GM23338 (cell line): ENCODE data around the gene NELL2. TPM values are rescaled to one million over a fixed set of nuclear protein-coding genes. Genes with fewer than 3 reads are reported as not detected.

Source experiments
- ATAC-seq: fragments of 200-7000 bp; cut with Tn5 transposase; 3 replicates; pipeline ENCODE4 v1.9.1; 2020
- DNase-seq: peaks from one replicate; pipeline ENCODE4 v3.0.0-alpha.2; 2015; ENCODE audit warnings: low spot score
- H2AFZ ChIP-seq: fragments of 200-600 bp; sonication (generic); 2 replicates; pipeline ENCODE4 v1.8.0; 2016; ENCODE audit warnings: antibody characterized with exemption, mild to moderate bottlenecking, moderate library complexity
- H3F3A ChIP-seq: fragments of 200-600 bp; sonication (generic); replicated peaks from 2 replicates; pipeline ENCODE4 v1.8.0; 2017; ENCODE audit warnings: antibody characterized with exemption, mixed run types, low read depth
- H3K27ac ChIP-seq: fragments of 200-600 bp; sonication (generic); 2 replicates; pipeline ENCODE4 v1.6.1; 2016; ENCODE audit warnings: low read depth
- H3K27me3 ChIP-seq: fragments of 200-600 bp; sonication (generic); 2 replicates; pipeline ENCODE4 v1.8.0; 2016; ENCODE audit warnings: mild to moderate bottlenecking, mixed run types, moderate library complexity; ENCODE audit not compliant: insufficient read depth
- H3K36me3 ChIP-seq: fragments of 200-600 bp; sonication (generic); 2 replicates; pipeline ENCODE4 v1.8.0; 2016; ENCODE audit warnings: mild to moderate bottlenecking; ENCODE audit not compliant: insufficient read depth
- H3K4me1 ChIP-seq: fragments of 200-600 bp; sonication (generic); 2 replicates; pipeline ENCODE4 v1.8.0; 2016; ENCODE audit warnings: mild to moderate bottlenecking, moderate library complexity; ENCODE audit not compliant: insufficient read depth
- H3K4me2 ChIP-seq: fragments of 200-600 bp; sonication (generic); 2 replicates; pipeline ENCODE4 v1.7.1; 2017; ENCODE audit warnings: mixed run types
- H3K4me3 ChIP-seq: fragments of 200-600 bp; sonication (generic); 2 replicates; pipeline ENCODE4 v1.6.1; 2016; ENCODE audit warnings: mixed run types
- H3K79me2 ChIP-seq: fragments of 200-600 bp; sonication (generic); replicated peaks from 2 replicates; pipeline ENCODE4 v1.8.0; 2017; ENCODE audit warnings: mild to moderate bottlenecking; ENCODE audit not compliant: insufficient read depth
- H3K9me2 ChIP-seq: fragments of 200-600 bp; sonication (generic); 2 replicates; pipeline ENCODE4 v1.8.0; 2017; ENCODE audit not compliant: insufficient read depth
- H4K20me1 ChIP-seq: fragments of 200-600 bp; sonication (generic); replicated peaks from 2 replicates; pipeline ENCODE4 v1.8.0; 2017; ENCODE audit warnings: mild to moderate bottlenecking; ENCODE audit not compliant: insufficient read depth
- H3K27ac Mint-ChIP-seq: 2 replicates; pipeline ENCODE4 v1.8.0; 2020; ENCODE audit warnings: inconsistent platforms, mild to moderate bottlenecking, moderate library complexity, mixed read lengths
- H3K27me3 Mint-ChIP-seq: 3 replicates; pipeline ENCODE4 v1.8.0; 2022; ENCODE audit warnings: low read depth, mild to moderate bottlenecking, moderate library complexity, mixed read lengths, inconsistent platforms; ENCODE audit not compliant: insufficient read depth, poor library complexity
- H3K36me3 Mint-ChIP-seq: 3 replicates; pipeline ENCODE4 v1.8.0; 2021; ENCODE audit warnings: low read depth, mild to moderate bottlenecking, inconsistent platforms, moderate library complexity, mixed read lengths
- H3K4me1 Mint-ChIP-seq: 3 replicates; pipeline ENCODE4 v1.8.0; 2020; ENCODE audit warnings: mild to moderate bottlenecking, inconsistent platforms, mixed read lengths
- H3K4me3 Mint-ChIP-seq: 3 replicates; pipeline ENCODE4 v1.8.0; 2021; ENCODE audit warnings: moderate library complexity, mild to moderate bottlenecking, inconsistent platforms, mixed read lengths
- H3K9me3 Mint-ChIP-seq: 3 replicates; pipeline ENCODE4 v1.8.0; 2020; ENCODE audit warnings: moderate library complexity, mild to moderate bottlenecking, inconsistent platforms, mixed read lengths
- CREB1 ChIP-seq: fragments of 250-450 bp; sonication (Bioruptor Pico); IDR thresholded peaks from 2 replicates; pipeline ENCODE4 v1.5.0; 2020; ENCODE audit warnings: low read depth, mild to moderate bottlenecking, moderate library complexity
- CTCF ChIP-seq, 2 experiments: fragments of 200-600 bp in 1 of 2; sonication (generic) in 1 of 2; conservative IDR thresholded peaks; 2 replicates each; pipeline versions ENCODE4 v1.5.1 to v1.6.1; 2016 to 2017; ENCODE audit warnings: antibody characterized with exemption in 2 of 2, low read depth in 2 of 2, mild to moderate bottlenecking in 2 of 2, moderate library complexity in 1 of 2
- ETS1 ChIP-seq: IDR thresholded peaks from 2 replicates; pipeline ENCODE4 v1.6.1; 2016; ENCODE audit warnings: antibody characterized with exemption
- EZH2 ChIP-seq: fragments of 200-600 bp; sonication (generic); IDR thresholded peaks from one replicate; pipeline ENCODE4 v1.8.0; 2017; ENCODE audit warnings: antibody characterized with exemption, mild to moderate bottlenecking, low read depth; ENCODE audit not compliant: unreplicated experiment
- NANOG ChIP-seq: IDR thresholded peaks from 2 replicates; pipeline ENCODE4 v1.6.1; 2016; ENCODE audit warnings: antibody characterized with exemption, borderline replicate concordance
- STAT1 ChIP-seq: IDR thresholded peaks from one replicate; pipeline ENCODE4 v1.6.1; 2016; ENCODE audit warnings: antibody characterized with exemption; ENCODE audit not compliant: unreplicated experiment
- ZNF114 ChIP-seq: fragments of 250-450 bp; sonication (Bioruptor Pico); IDR thresholded peaks from 2 replicates; pipeline ENCODE4 v1.5.0; 2020; ENCODE audit warnings: mild to moderate bottlenecking, moderate library complexity
- ZNF331 ChIP-seq: fragments of 250-450 bp; sonication (Bioruptor Pico); IDR thresholded peaks from 2 replicates; pipeline ENCODE4 v1.5.0; 2020; ENCODE audit warnings: low read depth, mild to moderate bottlenecking, moderate library complexity
- polyA plus RNA-seq: library from polyadenylated mRNA; unstranded; fragments of >200 nt; fragmentation: Nextera tagmentation; extraction: Ambion mirVana; gene quantifications from 2 replicates; pipeline ENCODE4 v1.2.1, GENCODE V29; 2016
- total RNA-seq: library from RNA; depleted of rRNA; stranded (reverse); fragments of >200 nt; shearing (Covaris generic); gene quantifications from 2 replicates; pipeline ENCODE4 v1.2.3, GENCODE V29; 2014

The NELL2 gene
- total and polyA plus RNA-seq, 2 experiments from 2014 or later: 25.1 to 99.5 TPM

- no peak overlapping the region for H3K27ac Mint-ChIP-seq
- no peaks in the 10 kb centered on the region for H3K36me3 Mint-ChIP-seq
- Histone ChIP-seq H3K9me2 (no peaks in the 10 kb centered on the region; the same call in 1 of the 2 replicates), H3K36me3 (no peaks in the 10 kb centered on the region), H3K4me2 (no peak overlapping the region), H3K4me3 (no peak overlapping the region), H3K27ac (no peak overlapping the region), H3K27me3 (no peaks in the 10 kb centered on the region), H3F3A (no peaks in the 10 kb centered on the region), H4K20me1 (no peaks in the 10 kb centered on the region), H2AFZ (0 out of 2 replicates have a peak overlapping the region, but pooled peaks have one; percentile 33), H3K4me1 (peaks cover 5% of the 10 kb centered on the region), H3K79me2 (no peaks in the 10 kb centered on the region)
- no peaks in the 10 kb centered on the region for H3K27me3 Mint-ChIP-seq
- peaks cover 4% of the 10 kb centered on the region; the same call in 1 of the 3 replicates for H3K4me1 Mint-ChIP-seq
- ATAC-seq: no peak
- no peak overlapping the region for H3K4me3 Mint-ChIP-seq
- TF ChIP-seq ZNF331 (CRISPR knock-in tag) (no peak), ZNF114 (CRISPR knock-in tag) (no peak), ETS1 (no peak), CREB1 (CRISPR knock-in tag) (no peak)
- DNase-seq: no peak
- no peaks in the 10 kb centered on the region for H3K9me3 Mint-ChIP-seq
These were observed 13.8 kb upstream of the NELL2 start for GRCh38 chr12:44889926-44890325.

GRCh38 chr12:44889162-44889561 lies 13.0 kb upstream of the NELL2 start:
- Histone ChIP-seq H4K20me1 (no peaks in the 10 kb centered on the region), H2AFZ (no peak overlapping the region), H3K9me2 (no peaks in the 10 kb centered on the region; the same call in 1 of the 2 replicates), H3K4me3 (no peak overlapping the region), H3K27me3 (no peaks in the 10 kb centered on the region), H3K4me1 (peaks cover 5% of the 10 kb centered on the region), H3K79me2 (no peaks in the 10 kb centered on the region), H3K27ac (no peak overlapping the region), H3F3A (no peaks in the 10 kb centered on the region), H3K4me2 (no peak overlapping the region), H3K36me3 (no peaks in the 10 kb centered on the region)
- Mint-ChIP-seq H3K27me3 (no peaks in the 10 kb centered on the region), H3K4me1 (peaks cover 4% of the 10 kb centered on the region; the same call in 1 of the 3 replicates), H3K27ac (no peak overlapping the region), H3K36me3 (no peaks in the 10 kb centered on the region), H3K4me3 (no peak overlapping the region), H3K9me3 (no peaks in the 10 kb centered on the region)
- no peak for TF ChIP-seq CTCF (conservative IDR thresholded peaks at IDR 0.05; ENCODE audit: low read depth in 2 of 2)
- no peak for TF ChIP-seq EZH2
- TF ChIP-seq NANOG: no peak
- no peak for TF ChIP-seq ZNF331 (CRISPR knock-in tag)
- TF ChIP-seq CREB1 (CRISPR knock-in tag): no peak
- no peak for TF ChIP-seq STAT1
- ATAC-seq (no peak), DNase-seq (no peak)
